Mammary epithelial cell (primary cell): ENCODE measurements around the gene ZBTB5.

Experiments used
- CTCF ChIP-seq, 2 donors: IDR thresholded peaks in 1 of 2; conservative IDR thresholded peaks in 1 of 2; 2 replicates each; pipeline ENCODE4 v1.5.1; 2011 to 2012; ENCODE audit warnings: inconsistent platforms in 2 of 2, low read length in 2 of 2, mild to moderate bottlenecking in 2 of 2, control low read depth in 1 of 2, low read depth in 1 of 2; ENCODE audit not compliant: insufficient read depth in 1 of 2; ENCODE audit errors: extremely low read depth in 1 of 2
- EZH2 ChIP-seq: IDR thresholded peaks from 2 replicates; pipeline ENCODE4 v1.6.1; 2012; ENCODE audit warnings: low read length, inconsistent platforms, borderline replicate concordance

- TF ChIP-seq CTCF (conservative IDR thresholded peaks at IDR 0.05 in 1 of 2, IDR thresholded peaks at IDR 0.05 in 1 of 2; ENCODE audit: extremely low read depth in 1 of 2, insufficient read depth in 1 of 2, low read depth in 1 of 2, low read length in 2 of 2) (no peak), EZH2 (no peak)
These were observed 9.2 kb downstream of the ZBTB5 start for GRCh38 chr9:37455884-37456647.
